DND-41 (cell line): Measurements from ENCODE around the gene PAM.

ENCODE experiments used
- ATAC-seq: fragments of 200-7000 bp; cut with Tn5 transposase; 3 replicates; pipeline ENCODE4 v1.9.1; 2021; ENCODE audit warnings: low read depth; ENCODE audit not compliant: insufficient read depth
- DNase-seq: peaks from one replicate; pipeline ENCODE4 v3.0.0-alpha.2; 2020
- H2AFZ ChIP-seq: 2 replicates; pipeline ENCODE4 v1.6.0; 2012; ENCODE audit warnings: low read depth, low read length
- H3K27ac ChIP-seq: 2 replicates; pipeline ENCODE4 v1.5.1; 2012; ENCODE audit warnings: low read length, inconsistent platforms
- H3K27me3 ChIP-seq: fragments of 200-600 bp; sonication (generic); 2 replicates; pipeline ENCODE4 v1.6.0; 2012; ENCODE audit warnings: low read length, mild to moderate bottlenecking, inconsistent platforms; ENCODE audit not compliant: insufficient read depth, poor library complexity
- H3K36me3 ChIP-seq: 2 replicates; pipeline ENCODE4 v1.5.1; 2012; ENCODE audit warnings: low read length, inconsistent platforms; ENCODE audit not compliant: insufficient read depth
- H3K4me1 ChIP-seq: 2 replicates; pipeline ENCODE4 v1.5.1; 2012; ENCODE audit warnings: mild to moderate bottlenecking, low read length; ENCODE audit not compliant: insufficient read depth
- H3K4me2 ChIP-seq: 2 replicates; pipeline ENCODE4 v1.6.0; 2012; ENCODE audit warnings: mild to moderate bottlenecking, moderate library complexity, low read length, inconsistent platforms; ENCODE audit not compliant: insufficient read depth
- H3K4me3 ChIP-seq, 2 experiments: fragments of 200-600 bp in 1 of 2; shearing (Covaris generic) in 1 of 2; 2 replicates each; pipeline ENCODE4 v1.5.1; 2012 to 2016; ENCODE audit warnings: inconsistent platforms in 2 of 2, low read length in 2 of 2, mild to moderate bottlenecking in 2 of 2, low read depth in 1 of 2, moderate library complexity in 1 of 2
- H3K79me2 ChIP-seq: 2 replicates; pipeline ENCODE4 v1.6.0; 2012; ENCODE audit warnings: low read length, inconsistent platforms; ENCODE audit not compliant: insufficient read depth
- H3K9ac ChIP-seq: 2 replicates; pipeline ENCODE4 v1.6.0; 2012; ENCODE audit warnings: low read depth, mild to moderate bottlenecking, inconsistent platforms, low read length, moderate library complexity
- H3K9me3 ChIP-seq: 2 replicates; pipeline ENCODE4 v1.5.1; 2012; ENCODE audit warnings: low read length, moderate library complexity, mild to moderate bottlenecking, inconsistent platforms; ENCODE audit not compliant: insufficient read depth, severe bottlenecking
- H4K20me1 ChIP-seq: 2 replicates; pipeline ENCODE4 v1.6.0; 2012; ENCODE audit warnings: low read length; ENCODE audit not compliant: insufficient read depth
- EZH2 ChIP-seq: IDR thresholded peaks from 3 replicates; pipeline ENCODE4 v1.6.1; 2012; ENCODE audit warnings: borderline replicate concordance, low read depth, mild to moderate bottlenecking, moderate library complexity, low read length, inconsistent platforms; ENCODE audit not compliant: severe bottlenecking
- TF ChIP-seq, protein P1 (sequence below): IDR thresholded peaks from 2 replicates; pipeline ENCODE4 v1.5.1; 2012; ENCODE audit warnings: borderline replicate concordance, low read length, moderate library complexity, mild to moderate bottlenecking; ENCODE audit not compliant: poor library complexity, severe bottlenecking; ENCODE audit errors: extremely low read depth

Gene PAM

DNA sequence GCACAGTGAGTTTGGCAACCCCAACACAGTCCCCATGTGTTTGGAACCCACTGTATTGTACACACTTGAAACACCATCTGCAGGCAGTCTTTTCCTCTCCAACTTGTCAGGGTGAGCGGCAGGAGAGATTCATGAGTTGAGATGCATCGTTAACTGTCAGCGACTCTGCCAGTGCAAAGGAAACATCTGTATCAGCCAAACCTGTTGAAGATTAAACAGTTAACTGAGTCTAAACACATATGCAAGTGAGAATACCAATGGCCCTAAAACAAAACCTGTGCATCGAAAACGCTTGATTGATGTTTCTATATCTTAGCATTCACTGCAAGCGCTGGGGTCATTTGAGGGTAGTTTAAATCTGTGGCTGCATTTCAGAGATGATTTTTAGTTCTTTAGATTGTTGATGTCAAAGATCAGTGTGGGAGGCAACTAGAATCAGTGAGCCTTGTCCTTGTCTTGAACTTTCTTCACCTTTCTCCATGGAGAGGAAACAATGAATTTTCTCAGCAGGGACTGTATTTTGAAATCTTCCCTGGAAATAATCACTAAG is 41.3 kb upstream of the PAM start:
- Histone ChIP-seq H3K27ac (no peak overlapping the region), H3K9me3 (no peaks in the 10 kb centered on the region), H3K9ac (no peak overlapping the region), H3K27me3 (no peaks in the 10 kb centered on the region), H2AFZ (no peak overlapping the region), H4K20me1 (no peaks in the 10 kb centered on the region), H3K4me1 (no peaks in the 10 kb centered on the region), H3K79me2 (no peaks in the 10 kb centered on the region), H3K4me3 (no peak overlapping the region), H3K4me2 (no peak overlapping the region), H3K36me3 (no peaks in the 10 kb centered on the region)
- DNase-seq (no peak), ATAC-seq (no peak)
- no peak for TF ChIP-seq EZH2
- TF ChIP-seq, protein P1, sequence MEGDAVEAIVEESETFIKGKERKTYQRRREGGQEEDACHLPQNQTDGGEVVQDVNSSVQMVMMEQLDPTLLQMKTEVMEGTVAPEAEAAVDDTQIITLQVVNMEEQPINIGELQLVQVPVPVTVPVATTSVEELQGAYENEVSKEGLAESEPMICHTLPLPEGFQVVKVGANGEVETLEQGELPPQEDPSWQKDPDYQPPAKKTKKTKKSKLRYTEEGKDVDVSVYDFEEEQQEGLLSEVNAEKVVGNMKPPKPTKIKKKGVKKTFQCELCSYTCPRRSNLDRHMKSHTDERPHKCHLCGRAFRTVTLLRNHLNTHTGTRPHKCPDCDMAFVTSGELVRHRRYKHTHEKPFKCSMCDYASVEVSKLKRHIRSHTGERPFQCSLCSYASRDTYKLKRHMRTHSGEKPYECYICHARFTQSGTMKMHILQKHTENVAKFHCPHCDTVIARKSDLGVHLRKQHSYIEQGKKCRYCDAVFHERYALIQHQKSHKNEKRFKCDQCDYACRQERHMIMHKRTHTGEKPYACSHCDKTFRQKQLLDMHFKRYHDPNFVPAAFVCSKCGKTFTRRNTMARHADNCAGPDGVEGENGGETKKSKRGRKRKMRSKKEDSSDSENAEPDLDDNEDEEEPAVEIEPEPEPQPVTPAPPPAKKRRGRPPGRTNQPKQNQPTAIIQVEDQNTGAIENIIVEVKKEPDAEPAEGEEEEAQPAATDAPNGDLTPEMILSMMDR, result no peak

DNA sequence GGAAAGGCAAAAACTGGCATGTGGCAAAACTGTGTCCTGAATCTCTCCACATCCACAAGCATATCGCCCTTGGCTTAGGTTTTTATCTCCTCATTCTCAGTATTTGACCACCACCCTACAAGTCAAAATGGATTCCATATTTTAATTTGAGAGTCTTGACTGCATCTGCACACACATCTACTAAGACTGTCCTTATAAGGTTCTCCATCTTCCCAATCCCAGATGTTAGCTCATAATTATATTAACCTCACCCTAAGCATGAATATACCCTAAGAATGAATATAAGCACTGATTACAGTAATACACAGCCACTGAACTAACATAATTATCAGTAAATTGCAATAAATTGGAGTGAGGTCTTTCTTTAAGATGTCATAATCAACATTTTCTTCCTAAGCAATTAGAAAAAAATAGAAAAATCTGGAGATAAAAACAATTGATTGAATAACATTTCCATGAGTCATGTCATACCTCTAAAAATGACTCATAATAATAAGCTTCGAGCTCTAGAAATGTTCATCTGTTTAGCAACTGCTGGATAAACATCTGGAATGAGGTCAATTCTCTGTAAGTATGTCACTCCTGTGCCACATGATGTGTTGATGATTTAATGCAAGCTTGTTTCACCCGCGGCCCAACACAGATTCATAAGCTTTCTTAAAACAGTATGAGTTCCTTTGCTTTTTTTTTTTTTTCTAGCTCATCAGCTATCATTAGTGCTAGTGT is 39.9 kb upstream of the PAM start:
- Histone ChIP-seq H3K9me3 (no peaks in the 10 kb centered on the region), H2AFZ (no peak overlapping the region), H3K4me3 (no peak overlapping the region), H3K27me3 (no peaks in the 10 kb centered on the region), H4K20me1 (no peaks in the 10 kb centered on the region), H3K79me2 (no peaks in the 10 kb centered on the region), H3K9ac (no peak overlapping the region), H3K36me3 (no peaks in the 10 kb centered on the region), H3K27ac (no peak overlapping the region), H3K4me2 (no peak overlapping the region), H3K4me1 (no peaks in the 10 kb centered on the region)
- no peak for DNase-seq
- TF ChIP-seq, protein P1, result no peak
- no peak for TF ChIP-seq EZH2
- ATAC-seq, result no peak

DNA sequence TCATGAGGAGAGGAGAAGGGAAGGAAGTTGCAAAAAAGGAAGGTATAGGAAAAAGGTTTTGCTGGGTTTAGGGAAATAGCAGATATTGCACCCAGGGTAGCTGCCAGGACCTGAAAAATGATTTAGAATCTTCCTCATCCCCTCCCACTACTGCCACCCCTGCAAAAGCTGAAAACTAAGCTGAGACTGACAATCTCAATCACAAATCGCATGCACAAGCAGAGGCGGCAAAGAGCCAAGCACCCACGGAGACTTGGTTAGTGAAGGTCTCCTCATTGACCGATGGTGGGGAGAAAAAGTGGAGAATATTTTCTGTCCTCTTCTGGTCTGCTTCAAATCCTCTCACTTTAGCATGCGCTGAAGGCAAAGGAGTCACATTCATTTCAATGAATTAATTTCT is 39.1 kb upstream of the PAM start:
- Histone ChIP-seq H4K20me1 (no peaks in the 10 kb centered on the region), H3K4me2 (no peak overlapping the region), H3K4me1 (no peaks in the 10 kb centered on the region), H3K4me3 (no peak overlapping the region), H3K9me3 (no peaks in the 10 kb centered on the region), H3K27ac (no peak overlapping the region), H3K36me3 (no peaks in the 10 kb centered on the region), H2AFZ (no peak overlapping the region), H3K9ac (no peak overlapping the region), H3K79me2 (no peaks in the 10 kb centered on the region), H3K27me3 (no peaks in the 10 kb centered on the region)
- TF ChIP-seq, protein P1, result no peak
- TF ChIP-seq EZH2, result no peak
- ATAC-seq (no peak), DNase-seq (no peak)
